HepG2 (cell line): Measurements from ENCODE around the gene ANXA2. TPM values are rescaled to one million over a fixed set of nuclear protein-coding genes. Genes with fewer than 3 reads are reported as not detected.
A peak's percentile ranks its signal among the peaks of the same experiment; 100 is the strongest.

ENCODE experiments used
- ARNT ChIP-seq: fragments of 450-650 bp; IDR thresholded peaks from 2 replicates; pipeline ENCODE4 v1.6.1; 2017
- CREB1 ChIP-seq, 2 experiments: fragments of 450-650 bp in 1 of 2; IDR thresholded peaks; 2 replicates each; pipeline ENCODE4 v1.6.1; 2016 to 2017; ENCODE audit warnings: control low read depth in 1 of 2, mild to moderate bottlenecking in 1 of 2, missing compliant biosample characterization in 1 of 2, missing genetic modification characterization in 1 of 2
- EHMT2 ChIP-seq: fragments of 200-600 bp; sonication (generic); IDR thresholded peaks from 2 replicates; pipeline ENCODE4 v1.7.0; 2017; ENCODE audit warnings: antibody characterized with exemption, low read depth, low read length, borderline replicate concordance
- FOSL2 ChIP-seq: sonication (generic); formaldehyde crosslinking; IDR thresholded peaks from 2 replicates; pipeline ENCODE4 v1.4.0; 2020; ENCODE audit warnings: missing genetic modification reagents
- KLF13 ChIP-seq: sonication (generic); formaldehyde crosslinking; IDR thresholded peaks from 2 replicates; pipeline ENCODE4 v1.4.0; 2020; ENCODE audit warnings: mild to moderate bottlenecking, missing genetic modification reagents
- MIER3 ChIP-seq: IDR thresholded peaks from 2 replicates; pipeline ENCODE4 v1.6.1; 2016; ENCODE audit warnings: missing compliant biosample characterization, borderline replicate concordance
- RERE ChIP-seq: IDR thresholded peaks from 2 replicates; pipeline ENCODE4 v1.6.1; 2016; ENCODE audit warnings: low read depth, missing genetic modification reagents, missing compliant biosample characterization
- TMF1 ChIP-seq: sonication (generic); formaldehyde crosslinking; IDR thresholded peaks from 2 replicates; pipeline ENCODE4 v1.8.1; 2022; ENCODE audit warnings: low read depth, missing genetic modification reagents
- ZBTB40 ChIP-seq, 2 experiments: fragments of 450-650 bp in 1 of 2; sonication (generic) in 1 of 2; formaldehyde crosslinking in 1 of 2; IDR thresholded peaks; 2 replicates each; pipeline versions ENCODE4 v1.6.1 to v1.8.0; 2016 to 2022; ENCODE audit warnings: antibody characterized with exemption in 1 of 2, mild to moderate bottlenecking in 1 of 2, missing genetic modification reagents in 1 of 2
- polyA plus RNA-seq, 8 experiments: library from polyadenylated mRNA; depleted of rRNA in 3 of 8; stranded (reverse) in 7 of 8; unstranded in 1 of 8; fragments of >200 nt; fragmentation: Illumina TruSeq in 4 of 8; extraction: Trizol in 4 of 8; gene quantifications; 2 replicates each; pipeline versions ENCODE4 v1.2.1 to v1.2.3, GENCODE V29; 2011 to 2016; ENCODE audit warnings: low read depth in 4 of 8, missing spikeins in 1 of 8, mixed read lengths in 1 of 8; ENCODE audit not compliant: insufficient read depth in 1 of 8
- total RNA-seq, 5 experiments: library from RNA; depleted of rRNA; stranded (reverse); fragments of >200 nt; fragmentation: Illumina TruSeq; extraction: Trizol; gene quantifications; 2 replicates each; pipeline ENCODE4 v1.2.3, GENCODE V29; 2016; ENCODE audit warnings: low read depth in 1 of 5
- TF ChIP-seq, protein P1 (sequence below): sonication (generic); formaldehyde crosslinking; IDR thresholded peaks from 2 replicates; pipeline ENCODE4 v1.4.0; 2020; ENCODE audit warnings: missing genetic modification reagents

Gene ANXA2
- total and polyA plus RNA-seq, 2 of the 13 experiments (the other 11 are each of a cell fraction or from before 2014, with no cell fraction given), result 196 to 613 TPM

DNA sequence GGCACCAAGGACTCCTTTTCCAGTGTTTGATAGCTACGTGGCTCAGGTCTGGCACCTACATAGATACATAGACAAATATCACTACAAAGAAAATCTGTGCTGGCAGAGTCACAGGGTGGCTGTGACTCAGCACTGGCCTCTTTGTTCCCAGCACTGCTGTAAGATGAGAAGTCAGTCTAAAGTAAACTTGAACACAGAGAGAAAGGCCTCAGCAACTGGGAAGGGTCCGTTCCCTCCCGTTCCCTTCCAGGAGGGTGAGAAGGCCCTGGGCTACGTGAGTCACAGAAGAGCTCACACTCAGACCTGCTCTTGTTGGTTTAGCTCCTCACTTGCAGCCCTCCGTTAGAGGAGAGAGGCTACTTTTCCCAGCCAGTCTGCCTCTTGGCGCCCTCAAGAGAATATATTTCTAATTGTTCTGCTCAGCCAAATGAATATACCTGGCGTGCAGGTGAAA lies 23.1 kb downstream of the ANXA2 start (continued):
- TF ChIP-seq, protein P1, sequence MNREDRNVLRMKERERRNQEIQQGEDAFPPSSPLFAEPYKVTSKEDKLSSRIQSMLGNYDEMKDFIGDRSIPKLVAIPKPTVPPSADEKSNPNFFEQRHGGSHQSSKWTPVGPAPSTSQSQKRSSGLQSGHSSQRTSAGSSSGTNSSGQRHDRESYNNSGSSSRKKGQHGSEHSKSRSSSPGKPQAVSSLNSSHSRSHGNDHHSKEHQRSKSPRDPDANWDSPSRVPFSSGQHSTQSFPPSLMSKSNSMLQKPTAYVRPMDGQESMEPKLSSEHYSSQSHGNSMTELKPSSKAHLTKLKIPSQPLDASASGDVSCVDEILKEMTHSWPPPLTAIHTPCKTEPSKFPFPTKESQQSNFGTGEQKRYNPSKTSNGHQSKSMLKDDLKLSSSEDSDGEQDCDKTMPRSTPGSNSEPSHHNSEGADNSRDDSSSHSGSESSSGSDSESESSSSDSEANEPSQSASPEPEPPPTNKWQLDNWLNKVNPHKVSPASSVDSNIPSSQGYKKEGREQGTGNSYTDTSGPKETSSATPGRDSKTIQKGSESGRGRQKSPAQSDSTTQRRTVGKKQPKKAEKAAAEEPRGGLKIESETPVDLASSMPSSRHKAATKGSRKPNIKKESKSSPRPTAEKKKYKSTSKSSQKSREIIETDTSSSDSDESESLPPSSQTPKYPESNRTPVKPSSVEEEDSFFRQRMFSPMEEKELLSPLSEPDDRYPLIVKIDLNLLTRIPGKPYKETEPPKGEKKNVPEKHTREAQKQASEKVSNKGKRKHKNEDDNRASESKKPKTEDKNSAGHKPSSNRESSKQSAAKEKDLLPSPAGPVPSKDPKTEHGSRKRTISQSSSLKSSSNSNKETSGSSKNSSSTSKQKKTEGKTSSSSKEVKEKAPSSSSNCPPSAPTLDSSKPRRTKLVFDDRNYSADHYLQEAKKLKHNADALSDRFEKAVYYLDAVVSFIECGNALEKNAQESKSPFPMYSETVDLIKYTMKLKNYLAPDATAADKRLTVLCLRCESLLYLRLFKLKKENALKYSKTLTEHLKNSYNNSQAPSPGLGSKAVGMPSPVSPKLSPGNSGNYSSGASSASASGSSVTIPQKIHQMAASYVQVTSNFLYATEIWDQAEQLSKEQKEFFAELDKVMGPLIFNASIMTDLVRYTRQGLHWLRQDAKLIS (CRISPR knock-in tag), result no peak
- peak; percentile 83; the same call in 1 of the 2 replicates for TF ChIP-seq RERE (CRISPR knock-in tag)
- no peak for TF ChIP-seq KLF13 (CRISPR knock-in tag)
- peak; percentile 99 for TF ChIP-seq FOSL2 (CRISPR knock-in tag)
- TF ChIP-seq TMF1 (CRISPR knock-in tag), result no peak
- TF ChIP-seq CREB1 (IDR thresholded peaks at IDR 0.05), result peak; percentile 47
- TF ChIP-seq CREB1 (CRISPR knock-in tag; IDR thresholded peaks at IDR 0.05), result peak; percentile 78
- TF ChIP-seq MIER3 (CRISPR knock-in tag), result peak; percentile 69; the same call in 1 of the 2 replicates
- TF ChIP-seq EHMT2, result no peak
- no peak for TF ChIP-seq ARNT
- TF ChIP-seq ZBTB40 (IDR thresholded peaks at IDR 0.05), result no peak
- TF ChIP-seq ZBTB40 (CRISPR knock-in tag; IDR thresholded peaks at IDR 0.05), result peak; percentile 47; the same call in 1 of the 2 replicates
